GM10847 (cell line): Measurements from ENCODE around the gene SPSB2.

ENCODE experiments used
- POLR2A ChIP-seq: IDR thresholded peaks from 2 replicates; pipeline ENCODE4 v1.6.1; 2011; ENCODE audit not compliant: insufficient read length; ENCODE audit errors: extremely low read depth

Gene SPSB2

GRCh38 chr12:6872073-6873048, 742 bp downstream of the SPSB2 start:
- TF ChIP-seq POLR2A: peak; percentile 42

DNA sequence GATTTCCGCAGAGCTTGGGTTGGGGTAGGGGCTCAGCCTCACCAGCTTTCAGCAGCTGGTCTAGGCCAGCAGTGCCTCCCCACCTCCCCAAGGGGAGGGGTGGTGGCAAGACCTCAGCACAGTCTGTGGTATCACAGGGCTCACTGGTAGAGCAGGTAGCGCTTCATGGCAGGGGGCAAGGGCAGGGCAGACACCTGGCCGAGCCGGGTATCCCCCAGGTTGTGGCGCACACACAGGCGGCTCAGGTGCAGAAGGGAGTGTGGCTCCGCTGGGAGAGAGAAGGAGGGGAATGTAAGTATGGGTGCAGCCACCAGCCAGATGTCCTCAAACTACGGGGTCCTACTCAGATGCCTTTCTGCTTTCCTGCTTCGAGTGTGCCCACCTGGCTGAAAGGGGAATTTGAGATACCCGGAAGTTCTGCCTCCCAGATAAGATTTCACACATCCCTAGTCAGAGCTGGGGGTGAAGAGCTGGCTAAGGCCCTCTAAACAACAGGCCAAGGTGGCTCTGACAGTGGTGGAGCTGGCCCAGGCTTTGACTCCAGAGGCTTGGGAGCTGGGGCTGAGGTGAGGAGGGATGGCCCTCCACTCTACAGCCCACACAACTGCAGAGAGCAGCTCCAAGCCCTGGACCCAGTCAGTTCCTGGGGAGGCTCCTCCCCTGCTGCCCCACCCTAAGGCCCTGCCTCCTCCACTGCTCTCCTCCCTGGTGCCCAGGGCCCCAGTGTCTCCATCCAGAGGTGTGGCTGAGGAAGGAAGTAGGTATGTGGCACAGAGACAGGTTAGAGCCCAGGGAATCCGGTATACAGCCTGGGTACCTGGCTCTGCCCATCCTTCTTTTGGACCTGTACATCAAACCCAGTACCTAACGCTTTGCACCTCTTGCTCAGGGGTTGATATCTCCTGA, 1.8 kb downstream of the SPSB2 start:
- TF ChIP-seq POLR2A: no peak

GRCh38 chr12:6869049-6870021, 3.8 kb downstream of the SPSB2 start:
- TF ChIP-seq POLR2A: no peak

- no peak for TF ChIP-seq POLR2A
Observed at GRCh38 chr12:6868211-6869048, 4.7 kb downstream of the SPSB2 start.

- peak; percentile 98 for TF ChIP-seq POLR2A
Observed at GRCh38 chr12:6867413-6868210, 5.5 kb downstream of the SPSB2 start, which contains the start of gene TPI1. Gene TPI1, plus strand, starts transcription at chr12:6867531. Its CDS starts 36 bp downstream, at chr12:6867567.

- TF ChIP-seq POLR2A: no peak
Observed at GRCh38 chr12:6866920-6867412, 6.1 kb downstream of the SPSB2 start.

- TF ChIP-seq POLR2A: no peak
Observed at GRCh38 chr12:6866163-6866919, 6.8 kb downstream of the SPSB2 start.

DNA sequence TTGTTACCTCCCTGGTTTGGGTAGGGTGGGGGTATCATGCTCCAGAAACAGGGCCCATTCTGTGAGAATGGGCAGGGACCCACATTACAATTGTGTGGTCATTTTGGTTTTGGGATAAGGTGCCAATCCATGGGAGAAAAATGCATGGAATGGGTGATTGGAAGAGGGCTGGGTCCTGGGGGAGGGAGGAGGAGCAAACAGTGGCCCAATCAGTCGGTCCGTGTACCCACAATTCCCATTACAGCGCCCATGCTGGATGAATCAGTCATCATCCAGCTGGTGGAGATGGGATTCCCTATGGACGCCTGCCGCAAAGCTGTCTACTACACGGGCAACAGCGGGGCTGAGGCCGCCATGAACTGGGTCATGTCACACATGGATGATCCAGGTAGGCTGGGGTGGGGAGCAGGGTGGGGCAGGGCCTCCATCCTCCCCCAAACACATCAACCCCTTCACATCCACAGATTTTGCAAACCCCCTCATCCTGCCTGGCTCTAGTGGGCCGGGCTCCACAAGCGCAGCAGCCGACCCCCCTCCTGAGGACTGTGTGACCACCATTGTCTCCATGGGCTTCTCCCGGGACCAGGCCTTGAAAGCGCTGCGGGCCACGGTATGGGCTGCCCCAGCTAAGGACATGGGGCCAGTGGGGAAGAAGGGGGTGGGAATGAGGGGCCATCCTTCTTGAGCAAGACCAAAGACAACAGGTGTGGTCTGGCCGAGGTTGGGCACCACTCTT, 9.3 kb downstream of the SPSB2 start:
- TF ChIP-seq POLR2A: no peak

- no peak for TF ChIP-seq POLR2A
Observed at GRCh38 chr12:6863033-6863432, 10.1 kb downstream of the SPSB2 start.

DNA sequence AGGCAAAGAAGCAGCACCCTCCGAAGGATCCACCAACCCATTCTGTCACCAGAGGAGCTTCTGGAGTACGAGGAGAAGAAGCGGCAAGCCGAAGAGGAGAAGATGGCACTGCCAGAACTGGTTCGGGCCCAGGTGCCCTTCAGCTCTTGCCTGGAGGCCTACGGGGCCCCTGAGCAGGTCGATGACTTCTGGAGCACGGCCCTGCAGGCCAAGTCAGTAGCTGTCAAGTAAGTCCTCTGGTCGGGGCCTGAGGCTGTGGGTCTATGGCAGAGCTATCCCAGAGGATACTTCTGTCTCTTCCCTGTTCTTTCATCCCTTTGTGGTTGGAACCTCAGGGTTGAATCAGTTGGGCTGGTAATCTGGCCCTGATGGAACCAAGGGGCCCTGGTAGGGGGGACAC, 11.7 kb downstream of the SPSB2 start:
- TF ChIP-seq POLR2A: no peak

GRCh38 chr12:6860942-6861341, 12.2 kb downstream of the SPSB2 start:
- TF ChIP-seq POLR2A: no peak

- no peak for TF ChIP-seq POLR2A
Observed at GRCh38 chr12:6860116-6860515, 13.0 kb downstream of the SPSB2 start.

- TF ChIP-seq POLR2A: no peak
Observed at GRCh38 chr12:6858799-6859198, 14.3 kb downstream of the SPSB2 start.
